HG03108 (cell line): ENCODE data around the gene CHRDL2.
"Not testable (repeated sequence)": the region's sequence is repeated elsewhere in the genome, so short reads cannot be mapped to it uniquely, and the experiment has no call there.

Experiments
- ATAC-seq: cut with Tn5 transposase; IDR thresholded peaks from one replicate; pipeline ENCODE4 v1.9.1; 2021; ENCODE audit warnings: moderate library complexity; ENCODE audit not compliant: unreplicated experiment

Gene CHRDL2

DNA sequence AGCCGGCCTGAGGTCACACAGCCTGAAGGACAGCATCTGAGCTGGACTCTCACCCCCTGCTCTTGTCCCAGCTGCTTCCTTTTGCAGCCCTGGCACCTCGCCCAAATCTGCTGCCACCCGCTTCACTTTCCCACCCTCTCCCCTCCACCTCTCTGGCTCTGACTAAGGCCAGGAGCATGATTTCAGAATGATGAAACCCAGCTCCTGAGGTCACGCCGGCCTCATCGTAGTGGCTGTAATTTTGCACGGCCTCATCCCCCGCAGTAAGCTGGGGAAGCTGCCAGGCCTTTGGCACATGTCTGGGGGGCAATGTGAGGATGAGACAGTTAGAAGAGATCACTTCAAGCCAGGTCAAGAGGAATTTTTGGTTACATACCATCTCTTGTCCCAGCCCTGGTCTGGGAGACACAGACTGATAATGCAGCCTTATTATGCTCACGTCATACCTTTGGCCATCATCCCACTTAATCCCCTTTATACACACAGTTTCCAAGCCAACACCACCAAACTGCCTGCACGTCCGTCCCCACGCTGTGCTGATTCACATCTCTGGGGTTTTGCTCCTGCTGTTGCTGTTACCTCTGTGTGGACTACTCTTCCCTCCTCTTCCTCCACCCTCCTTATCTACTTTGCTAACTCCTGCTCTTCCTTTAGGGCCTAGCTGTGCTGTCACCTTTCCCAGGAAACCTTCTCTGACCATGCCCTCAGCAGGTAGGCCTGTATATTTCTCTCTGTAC, 58.1 kb downstream of the CHRDL2 start:
- no peak for ATAC-seq

DNA sequence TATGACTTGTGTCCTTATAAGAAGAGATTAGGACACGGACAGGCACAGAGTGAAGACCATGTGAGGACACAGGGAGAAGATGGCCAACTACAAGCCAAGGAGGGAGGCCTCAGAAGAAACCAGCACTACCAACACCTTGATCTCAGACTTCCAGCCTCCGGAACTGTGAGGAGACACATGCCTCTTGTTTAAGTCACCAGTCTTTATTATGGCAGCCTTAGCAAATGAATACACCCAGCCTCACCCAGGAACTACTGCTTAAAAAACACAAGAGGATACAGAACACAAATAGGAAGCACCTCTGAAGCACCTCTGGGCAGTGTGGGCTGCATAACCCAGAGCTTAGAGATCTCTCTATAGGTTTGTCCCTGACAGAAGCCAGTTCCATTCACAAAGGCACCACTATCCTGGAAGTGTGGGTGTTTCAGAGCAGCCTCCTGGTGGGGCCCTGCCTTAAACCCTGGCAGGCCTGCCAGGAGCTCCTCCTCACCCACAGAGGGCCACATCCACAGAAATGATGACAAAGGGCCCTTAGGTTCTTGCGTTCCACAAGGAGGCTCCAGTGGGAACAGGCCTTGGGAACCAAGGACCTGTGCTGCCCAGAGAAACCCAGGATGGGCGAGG, 58.8 kb downstream of the CHRDL2 start:
- ATAC-seq = no peak

GRCh38 chr11:74671520-74672196, 59.6 kb downstream of the CHRDL2 start:
- ATAC-seq = no peak

DNA sequence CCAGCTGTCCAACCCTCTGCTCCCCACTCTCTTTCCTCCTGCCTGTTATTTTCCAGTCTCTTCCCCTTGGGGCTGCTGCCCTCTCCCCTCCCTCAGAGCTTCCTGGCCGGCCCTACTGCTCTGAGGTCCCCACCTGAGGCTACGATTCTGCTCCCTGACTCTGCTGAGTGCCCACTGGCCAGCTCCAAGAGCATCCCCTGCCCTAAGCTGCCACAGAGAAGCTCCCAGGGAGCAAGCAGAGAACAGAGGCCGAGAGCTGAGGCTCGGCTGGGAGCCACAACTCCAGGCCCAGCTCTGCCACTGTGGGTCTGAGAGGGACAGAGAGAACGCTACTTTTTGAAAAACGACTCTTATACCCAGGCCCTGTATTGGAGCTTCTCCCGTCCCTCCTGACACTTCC, 61.1 kb downstream of the CHRDL2 start:
- no peak for ATAC-seq

- no peak for ATAC-seq
Measured at GRCh38 chr11:74669211-74670160, 61.7 kb downstream of the CHRDL2 start.

DNA sequence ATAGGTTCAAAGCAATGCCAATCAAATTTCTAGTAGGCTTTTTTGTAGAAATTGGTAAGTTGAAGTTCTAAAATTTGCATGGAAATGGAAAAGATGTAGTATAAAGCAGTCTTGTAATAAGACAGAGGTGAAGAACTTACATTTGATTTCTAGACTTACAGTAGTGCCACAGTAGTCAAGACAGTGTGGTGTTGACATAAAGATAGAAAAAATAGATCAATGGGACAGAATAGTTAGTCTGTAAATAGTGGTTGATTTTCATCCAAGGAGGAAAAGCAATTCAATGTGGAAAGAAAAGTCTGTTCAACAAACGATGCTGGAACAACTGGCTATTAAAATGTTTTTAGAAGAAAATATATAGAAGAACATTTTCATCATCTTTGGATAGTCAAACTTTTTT, 67.9 kb downstream of the CHRDL2 start:
- ATAC-seq = no peak

GRCh38 chr11:74662487-74663103, 68.6 kb downstream of the CHRDL2 start:
- no peak for ATAC-seq

GRCh38 chr11:74659124-74659523, 72.1 kb downstream of the CHRDL2 start:
- not testable (repeated sequence) for ATAC-seq

DNA sequence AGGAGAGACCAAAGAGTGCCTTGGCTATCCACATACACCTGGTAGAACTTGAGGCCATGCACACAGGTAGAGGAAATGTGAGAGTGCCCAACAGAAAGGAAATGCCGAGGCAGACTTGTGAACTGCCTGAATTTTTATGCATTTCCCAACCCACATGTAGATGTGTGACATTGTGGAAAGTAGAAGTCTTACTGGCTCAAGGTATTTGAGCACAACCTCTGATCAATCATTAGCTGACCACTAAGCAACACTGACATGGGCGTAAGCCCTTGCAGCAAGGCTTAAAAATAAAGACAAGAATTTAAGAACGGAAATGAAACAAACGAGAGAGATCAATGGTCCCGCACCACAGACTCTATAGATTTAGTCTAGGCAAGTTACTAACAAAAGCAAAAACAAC, 76.2 kb downstream of the CHRDL2 start:
- ATAC-seq = no peak

DNA sequence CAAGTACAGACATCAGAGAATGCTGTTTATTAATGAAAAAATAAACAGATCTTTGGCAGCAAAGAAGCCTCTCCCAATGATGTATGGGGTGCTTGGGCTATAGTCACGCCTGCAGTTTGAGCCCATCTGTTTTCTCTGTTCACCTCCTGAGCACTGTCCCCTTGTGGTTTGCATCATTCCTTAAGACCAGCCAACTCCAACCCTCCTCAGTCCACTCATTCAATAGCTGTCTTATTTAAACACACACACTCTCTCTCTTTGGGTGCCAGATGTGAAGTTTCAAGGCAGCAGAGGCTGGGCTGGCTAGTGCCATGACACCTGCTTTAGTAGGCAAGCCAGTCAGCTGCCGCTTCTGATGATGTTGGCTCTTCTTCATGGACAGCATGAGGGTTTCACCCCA, 80.7 kb downstream of the CHRDL2 start:
- no peak for ATAC-seq

DNA sequence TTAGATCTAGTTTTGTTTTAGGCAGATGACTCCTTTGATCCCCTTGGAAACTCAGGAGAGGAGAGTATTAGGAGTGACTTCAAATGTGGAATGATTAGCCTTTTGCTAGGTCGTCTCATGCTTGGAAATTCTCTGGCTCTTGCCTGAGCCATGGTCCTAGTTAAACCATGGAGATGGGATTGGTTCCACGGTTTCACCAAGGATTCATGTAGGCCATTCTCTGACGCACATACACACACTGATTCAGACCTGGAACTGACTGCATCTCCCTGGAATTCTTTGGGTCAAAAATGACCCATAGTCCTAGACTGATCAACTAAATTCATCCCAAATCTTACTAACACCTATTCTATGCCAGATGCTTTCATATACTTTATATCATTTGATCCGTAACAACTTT, 82.3 kb downstream of the CHRDL2 start:
- ATAC-seq = no peak

GRCh38 chr11:74647831-74648230, 83.4 kb downstream of the CHRDL2 start:
- ATAC-seq = no peak

DNA sequence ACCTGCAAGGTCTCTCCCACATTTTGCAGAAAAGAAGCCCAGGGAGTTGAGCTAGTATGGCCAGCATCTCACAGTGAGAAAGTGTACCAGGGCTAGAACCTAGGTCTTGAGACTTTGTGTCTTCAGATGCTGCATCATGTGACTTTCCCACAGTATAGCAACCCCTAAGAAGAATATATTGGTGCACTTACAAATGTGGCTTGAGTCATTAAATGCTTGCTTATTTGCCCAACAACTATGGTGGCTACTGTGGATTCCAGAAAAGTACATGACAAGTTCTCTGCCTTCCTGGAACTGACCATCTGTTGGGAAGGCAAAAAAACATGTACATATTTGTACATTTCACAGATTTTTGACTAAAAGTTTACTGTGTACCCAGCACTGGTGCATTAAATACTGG, 83.8 kb downstream of the CHRDL2 start:
- ATAC-seq = no peak

GRCh38 chr11:74646954-74647353, 84.3 kb downstream of the CHRDL2 start:
- ATAC-seq = no peak
